ENCODE results near the gene TMEM94.
"Not testable (repeated sequence)": the region's sequence is repeated elsewhere in the genome, so short reads cannot be mapped to it uniquely, and the experiment has no call there.

Gene TMEM94

DNA sequence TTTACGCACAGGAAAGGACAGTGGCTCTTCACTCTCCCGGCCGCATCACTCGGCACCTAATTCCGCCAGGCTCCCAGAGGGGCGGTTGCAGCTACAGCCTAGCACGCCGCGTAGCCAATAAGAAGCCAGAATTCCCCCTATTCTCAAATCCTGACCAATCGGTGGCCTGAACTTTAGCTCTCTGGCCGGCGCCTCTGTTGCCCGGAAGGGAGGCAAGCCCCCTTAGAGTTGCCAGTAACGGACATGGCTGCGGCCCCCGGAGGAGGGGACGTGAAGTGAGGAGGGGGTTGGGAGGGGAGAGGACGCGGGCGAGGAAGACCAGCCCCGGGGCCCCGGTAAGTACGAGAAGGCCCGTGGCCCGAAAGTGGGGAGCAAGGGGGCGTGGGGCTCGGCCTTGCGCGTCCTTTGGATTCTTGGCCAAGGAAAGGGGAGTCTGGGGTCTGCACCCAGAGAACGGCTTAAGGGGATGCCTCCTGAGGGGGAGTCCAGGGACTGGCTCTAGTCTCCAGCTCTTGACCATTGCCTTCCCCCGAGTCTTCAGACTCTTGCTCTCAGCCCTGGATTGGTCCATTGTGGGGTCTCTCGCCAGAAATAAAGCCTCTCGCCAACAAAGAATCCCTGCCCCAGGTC lies at the start of gene TMEM94:
TSS of gene TMEM94 (plus strand) at position 219 of the 630 bp plus-strand sequence. CDS start 15,271 bp downstream, outside the sequence.
- DNase-seq = peak; percentile 92

DNA sequence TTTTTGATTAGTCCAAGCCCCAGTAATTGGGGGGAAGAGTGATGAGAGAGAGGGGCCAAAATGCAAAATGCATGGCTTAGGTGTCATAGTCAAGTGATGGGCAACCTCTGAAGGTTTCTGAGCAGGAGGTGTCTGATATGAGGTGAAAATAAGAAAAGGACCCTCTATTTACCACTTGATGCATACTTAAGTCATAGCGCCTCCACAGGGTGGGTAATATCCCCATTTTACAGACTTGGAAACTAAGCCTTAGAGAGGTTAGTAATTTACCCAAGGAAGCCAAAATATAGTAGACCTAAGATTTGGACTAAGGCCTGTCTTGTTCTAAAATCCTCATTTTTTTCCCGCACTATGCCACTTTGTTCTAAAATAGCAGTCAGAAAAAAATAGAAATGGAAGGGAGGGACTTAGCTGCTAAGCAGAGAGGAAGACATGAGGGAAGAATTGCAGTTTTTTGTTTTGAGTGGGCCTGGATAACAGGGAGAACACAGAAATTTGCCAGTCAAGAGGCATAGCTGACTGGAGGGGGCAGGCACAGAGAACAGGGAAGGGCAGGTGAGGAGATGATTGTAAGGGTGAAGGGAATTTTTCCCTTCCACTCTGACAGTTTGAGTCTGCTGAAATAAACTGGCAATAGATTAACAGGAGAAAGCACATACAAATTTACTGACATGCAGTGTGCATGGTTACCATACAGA lies 48.6 kb upstream of the TMEM94 start:
- no peak for DNase-seq

DNA sequence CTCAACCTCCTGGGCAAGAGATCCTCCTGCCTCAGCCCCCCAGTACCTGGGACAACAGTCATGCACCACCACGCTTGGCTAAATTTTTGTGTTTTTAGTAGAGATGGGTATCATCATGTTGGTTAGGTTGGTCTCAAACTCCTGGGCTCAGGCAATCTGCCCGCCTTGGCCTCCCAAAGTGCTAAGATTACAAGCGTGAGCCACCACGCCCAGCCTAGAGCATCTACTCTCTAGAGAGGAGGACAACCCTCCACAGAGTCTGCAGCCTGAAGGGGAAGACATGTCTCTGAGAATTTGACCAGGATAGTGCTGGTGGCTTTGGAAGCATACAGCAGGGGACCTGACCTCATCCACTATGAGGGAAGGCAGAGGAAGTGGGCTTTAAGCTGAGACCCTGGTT lies 46.3 kb upstream of the TMEM94 start:
- DNase-seq = no peak

DNA sequence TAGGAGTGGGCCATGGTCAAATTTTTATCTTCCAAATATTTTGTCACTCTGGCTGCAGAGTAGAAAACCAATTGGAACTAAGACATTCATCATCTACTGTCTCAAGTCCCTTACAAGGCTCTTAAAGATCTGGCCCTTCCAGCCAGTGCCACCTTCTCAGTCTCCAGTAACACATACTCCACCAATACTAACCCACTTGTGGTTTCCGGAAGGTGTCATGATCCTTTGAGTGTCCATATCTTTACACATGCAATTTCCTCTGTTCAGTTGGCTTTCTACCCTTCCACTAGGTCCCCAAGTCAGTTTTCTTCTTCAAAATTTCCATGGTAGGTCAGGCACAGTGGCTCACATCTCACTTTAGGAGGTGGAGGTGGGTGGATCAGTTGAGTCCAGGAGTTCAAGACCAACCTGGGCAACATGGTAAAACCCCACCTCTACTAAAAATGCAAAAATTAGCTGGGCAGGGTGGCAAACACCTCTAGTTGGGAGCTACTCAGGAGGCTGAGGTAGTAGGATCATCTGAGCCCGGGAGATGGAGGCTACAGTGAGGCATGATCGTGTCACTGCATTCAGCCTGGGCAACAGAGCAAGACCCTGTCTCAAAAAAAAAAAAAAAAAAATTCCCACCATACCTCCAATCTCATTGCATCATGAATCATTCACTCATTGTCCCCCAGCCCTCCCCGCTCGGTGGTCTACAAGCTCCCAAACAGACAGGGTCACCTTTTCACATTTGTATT lies 44.9 kb upstream of the TMEM94 start:
- DNase-seq = no peak

DNA sequence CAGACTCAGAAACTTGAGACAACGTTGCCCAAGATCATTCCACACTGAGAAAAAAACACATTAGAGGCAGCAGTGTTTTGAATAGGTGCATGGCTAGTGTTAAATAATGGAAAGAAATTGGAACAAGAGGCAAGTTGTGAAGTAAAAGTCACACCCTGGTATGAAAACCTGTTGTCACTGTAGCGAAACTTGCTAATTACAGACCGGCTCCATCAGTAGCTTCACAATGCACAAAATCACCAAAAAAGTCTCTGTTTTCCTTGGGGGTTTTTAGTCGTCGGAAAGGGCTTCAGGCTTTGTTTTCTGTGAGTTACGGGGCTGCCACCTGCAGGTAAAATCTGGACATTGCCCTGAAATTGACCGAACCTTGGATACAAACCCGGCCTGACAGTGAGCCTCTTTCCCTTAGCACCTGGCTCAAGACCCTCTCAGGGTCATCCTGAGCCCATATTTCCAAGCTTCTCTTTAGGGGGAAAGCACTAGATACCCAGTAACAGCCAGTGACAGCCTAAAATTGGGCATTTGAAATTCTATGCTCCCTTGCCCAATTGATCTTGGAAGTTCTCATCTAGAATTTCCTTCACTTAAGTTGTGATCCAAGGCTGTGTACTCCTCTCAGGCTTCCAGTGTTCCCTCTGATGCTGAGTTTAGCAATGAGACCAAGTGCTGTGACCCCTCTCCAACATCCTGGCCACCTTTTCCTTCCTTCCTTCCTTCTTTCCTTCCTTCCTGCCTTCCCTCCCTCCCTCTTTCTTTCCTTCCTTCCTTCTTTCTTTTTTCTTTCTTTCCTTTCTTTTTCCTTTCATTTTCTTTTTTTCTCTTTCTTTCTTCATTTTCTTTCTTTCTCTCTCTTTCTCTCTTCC lies 43.7 kb upstream of the TMEM94 start:
- DNase-seq = peak; percentile 89

DNA sequence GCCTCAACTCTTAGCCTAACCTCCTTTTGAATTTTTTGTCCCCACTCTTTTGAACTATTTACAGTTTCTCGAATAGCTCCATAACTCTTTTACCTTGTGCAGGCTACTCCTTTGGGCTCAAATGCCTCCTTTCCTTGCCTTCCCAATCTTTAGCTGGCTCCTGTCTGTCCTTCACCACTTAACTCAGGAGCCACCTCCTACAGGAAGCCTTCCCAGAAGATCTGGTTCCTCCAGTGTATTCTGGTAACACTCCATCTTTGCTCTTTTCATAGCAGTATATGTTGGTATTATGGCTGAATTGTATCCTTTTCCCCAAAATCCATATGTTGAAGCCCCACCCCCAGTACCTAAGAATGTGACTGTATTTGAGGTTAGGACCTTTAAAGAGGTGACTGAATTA lies 41.9 kb upstream of the TMEM94 start:
- no peak for DNase-seq

DNA sequence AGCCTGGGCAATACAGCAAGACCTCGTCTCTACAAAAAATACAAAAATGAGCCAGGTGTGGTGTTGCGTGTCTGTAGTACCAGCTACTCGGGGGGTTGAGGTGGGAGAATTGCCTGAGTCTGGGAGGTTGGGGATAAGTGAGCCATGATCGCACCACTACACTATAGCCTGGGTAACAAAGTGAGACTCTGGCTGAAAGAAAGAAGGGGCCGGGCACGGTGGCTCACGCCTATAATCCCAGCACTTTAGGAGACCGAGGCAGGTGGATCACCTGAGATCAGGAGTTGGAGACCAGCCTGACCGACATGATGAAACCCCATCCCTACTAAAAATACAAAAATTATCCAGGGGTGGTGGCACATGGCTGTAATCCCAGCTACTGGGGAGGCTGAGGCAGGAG lies 40.4 kb upstream of the TMEM94 start:
- no peak for DNase-seq

DNA sequence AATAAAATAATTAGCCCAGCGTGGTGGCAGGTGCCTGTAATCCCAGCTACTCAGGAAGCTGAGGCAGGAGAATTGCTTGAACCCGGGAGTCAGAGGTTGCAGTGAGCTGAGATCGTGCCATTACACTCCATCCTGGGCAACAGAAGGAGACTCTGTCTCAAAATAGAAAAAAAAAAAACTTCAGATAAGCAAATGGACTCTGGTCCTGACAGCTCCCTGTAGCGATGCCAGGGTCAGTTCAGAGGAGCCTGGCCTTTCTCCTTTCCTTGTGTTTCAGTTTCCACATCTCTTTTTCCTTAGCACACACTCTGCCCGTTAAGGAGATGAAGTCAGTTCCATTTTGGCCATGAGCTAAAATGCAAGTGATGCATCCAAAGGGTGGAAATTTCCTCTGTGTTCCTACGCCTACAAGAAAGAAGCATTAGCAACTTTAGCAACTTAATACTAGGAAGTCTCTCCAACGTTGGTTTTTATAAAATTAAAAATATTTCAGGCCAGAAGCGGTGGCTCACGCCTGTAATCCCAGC lies 39.3 kb upstream of the TMEM94 start:
- DNase-seq = no peak

DNA sequence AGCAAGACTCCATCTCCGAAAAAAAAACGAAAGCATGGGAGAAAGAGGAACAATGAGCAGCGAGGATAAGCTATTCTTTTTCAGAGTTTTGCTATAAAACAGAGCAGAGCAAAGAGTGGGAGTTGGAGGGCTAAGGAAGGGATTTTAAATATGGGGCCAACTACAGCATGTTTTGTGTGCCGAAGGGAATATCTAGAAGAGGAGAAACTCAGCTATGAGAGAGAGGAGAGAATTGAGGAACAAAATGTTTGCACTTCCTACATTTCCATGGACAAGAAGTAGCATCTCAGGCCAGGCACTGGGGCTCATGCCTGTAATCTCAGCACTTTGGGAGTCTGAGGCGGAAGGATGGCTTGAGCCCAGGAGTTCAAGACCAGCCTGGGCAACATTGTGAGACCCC lies 37.9 kb upstream of the TMEM94 start:
- no peak for DNase-seq

DNA sequence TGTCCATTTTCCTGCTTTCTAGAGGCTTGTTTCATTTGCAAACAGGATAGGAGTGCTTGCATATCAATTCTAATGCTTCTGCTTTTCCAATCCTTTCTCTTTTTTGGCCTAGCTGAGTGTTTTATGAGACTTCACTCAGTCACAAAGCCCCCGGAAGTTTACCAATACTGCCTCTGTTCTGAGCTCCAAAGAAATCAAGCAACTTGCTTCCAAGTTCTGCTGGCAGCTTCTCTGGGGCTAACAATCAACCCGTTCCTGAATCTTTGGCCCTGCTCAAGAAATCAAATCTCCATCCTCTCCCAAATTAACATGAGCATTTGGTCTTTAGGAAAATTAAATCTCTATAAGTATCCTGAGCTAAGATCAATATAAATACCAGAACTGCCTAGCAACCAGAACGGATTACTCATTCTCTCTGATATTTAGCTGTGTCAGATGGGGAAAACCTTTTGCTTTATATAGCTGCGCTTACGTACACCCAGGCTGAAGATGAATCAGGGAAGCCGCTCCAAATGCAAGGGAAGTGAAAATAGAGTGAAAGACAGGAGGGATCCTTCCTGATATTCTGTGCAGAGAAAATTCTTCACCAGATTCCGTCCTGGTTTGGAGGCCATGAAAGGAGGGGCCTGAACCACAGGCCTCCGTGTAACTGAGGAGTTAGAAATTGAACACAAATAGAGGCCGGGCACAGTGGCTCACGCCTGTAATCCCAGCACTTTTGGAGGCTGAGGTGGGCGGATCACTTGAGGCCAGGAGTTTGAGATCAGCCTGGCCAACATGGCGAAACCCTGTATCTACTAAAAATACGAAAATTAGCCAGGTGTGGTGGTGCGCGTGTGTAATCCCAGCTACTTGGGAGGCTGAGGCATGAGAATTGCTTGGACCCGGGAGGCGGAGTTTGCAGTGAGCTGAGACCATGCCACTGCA lies 27.6 kb upstream of the TMEM94 start:
- no peak for DNase-seq

DNA sequence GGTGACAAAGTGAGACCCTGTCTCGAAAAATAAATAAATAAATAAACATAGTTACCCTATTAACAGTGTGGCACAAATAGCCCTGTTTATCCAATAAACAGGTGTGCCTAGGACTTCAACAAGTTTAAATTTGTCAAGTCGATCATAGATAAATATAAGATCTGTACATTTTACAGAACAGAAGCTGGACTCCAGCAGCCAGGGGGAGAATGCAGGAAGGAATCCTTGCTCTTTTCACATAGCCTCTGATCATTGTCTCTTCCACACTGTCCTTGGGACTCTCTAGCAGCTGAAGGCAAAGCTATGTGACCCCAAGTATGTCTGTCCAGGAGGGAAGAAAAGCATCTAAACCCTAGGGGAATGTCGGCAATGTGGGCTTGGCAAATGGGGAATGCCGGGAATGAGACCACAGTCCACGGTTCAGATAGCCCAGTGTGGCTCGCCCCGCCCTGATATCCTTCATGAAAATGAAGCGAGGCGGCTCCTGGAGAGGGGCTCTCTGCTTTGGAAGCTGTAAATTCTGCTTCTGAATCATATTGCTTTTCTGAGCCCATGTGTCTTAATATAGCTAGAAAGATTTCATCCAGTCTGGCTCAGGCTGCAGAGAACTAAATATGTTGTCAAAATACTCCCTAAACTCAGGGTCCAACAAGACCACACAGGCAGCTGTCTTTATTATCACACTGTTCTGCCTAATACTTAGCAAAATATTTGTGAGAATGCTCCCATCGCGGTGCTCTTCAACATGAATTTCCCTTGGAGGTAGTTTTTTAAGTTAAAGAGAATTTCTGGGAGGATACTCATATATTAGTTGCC lies 26.1 kb upstream of the TMEM94 start:
- no peak for DNase-seq

DNA sequence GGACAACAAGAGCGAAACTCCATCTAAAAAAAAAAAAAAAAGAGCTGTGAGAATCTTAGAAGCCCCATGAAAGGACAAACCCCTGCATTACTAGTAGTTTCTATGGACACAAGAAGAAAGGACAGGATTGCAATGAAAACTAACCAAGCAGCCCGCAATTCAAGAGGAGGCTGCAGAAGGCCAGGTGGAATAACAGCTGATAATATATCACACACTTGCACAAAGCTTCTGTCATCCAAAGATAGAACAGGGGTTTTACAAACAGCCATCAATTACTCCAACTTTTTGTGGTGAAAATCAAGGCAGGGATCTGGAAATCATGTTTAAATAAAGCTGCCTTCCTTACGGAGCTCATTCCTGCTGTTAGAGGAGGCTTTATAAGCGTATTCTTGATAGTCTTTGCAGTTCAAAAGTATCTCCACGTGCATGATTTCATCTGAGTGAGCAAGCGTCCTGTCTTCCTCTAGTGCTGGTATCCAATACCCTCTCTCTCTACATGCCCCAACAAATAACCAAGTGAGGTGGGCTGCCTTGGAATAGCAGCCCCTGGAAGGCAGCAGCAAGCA lies 23.1 kb upstream of the TMEM94 start:
- DNase-seq = no peak

DNA sequence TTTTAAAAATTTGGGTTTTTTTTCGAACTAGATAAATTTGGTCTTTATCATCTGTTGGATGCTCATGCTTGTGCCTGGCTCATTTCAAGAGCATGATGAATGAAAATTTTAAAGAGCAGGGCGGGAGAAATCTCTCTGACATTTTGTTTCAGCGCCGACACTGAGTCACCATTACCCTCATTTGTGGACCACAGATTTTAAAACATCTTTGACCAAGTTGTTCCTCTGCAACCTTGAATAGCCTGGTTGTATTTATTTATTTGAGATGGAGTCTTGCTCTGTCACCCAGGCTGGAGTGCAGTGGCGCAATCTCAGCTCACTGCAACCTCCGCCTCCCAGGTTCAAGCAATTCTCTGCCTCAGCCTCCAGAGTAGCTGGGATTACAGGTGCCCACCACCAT lies 22.0 kb upstream of the TMEM94 start:
- not testable (repeated sequence) for DNase-seq

DNA sequence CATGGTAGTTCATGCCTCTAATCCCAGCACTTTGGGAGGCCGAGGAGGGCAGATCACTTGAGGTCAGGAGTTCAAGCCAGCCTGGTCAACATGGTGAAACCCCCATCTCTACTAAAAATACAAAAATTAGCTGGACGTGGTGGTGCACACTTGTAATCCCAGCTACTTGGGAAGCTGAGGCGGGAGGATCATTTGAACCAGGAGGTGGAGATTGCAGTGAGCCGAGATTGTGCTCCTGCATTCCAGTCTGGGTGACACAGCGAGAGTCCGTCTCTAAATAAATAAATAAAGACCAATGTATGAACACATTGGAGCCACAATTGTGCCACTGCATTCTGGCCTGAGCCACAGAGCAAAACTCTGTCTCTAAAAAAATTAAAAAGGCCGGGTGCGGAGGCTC lies 19.0 kb upstream of the TMEM94 start:
- not testable (repeated sequence) for DNase-seq

DNA sequence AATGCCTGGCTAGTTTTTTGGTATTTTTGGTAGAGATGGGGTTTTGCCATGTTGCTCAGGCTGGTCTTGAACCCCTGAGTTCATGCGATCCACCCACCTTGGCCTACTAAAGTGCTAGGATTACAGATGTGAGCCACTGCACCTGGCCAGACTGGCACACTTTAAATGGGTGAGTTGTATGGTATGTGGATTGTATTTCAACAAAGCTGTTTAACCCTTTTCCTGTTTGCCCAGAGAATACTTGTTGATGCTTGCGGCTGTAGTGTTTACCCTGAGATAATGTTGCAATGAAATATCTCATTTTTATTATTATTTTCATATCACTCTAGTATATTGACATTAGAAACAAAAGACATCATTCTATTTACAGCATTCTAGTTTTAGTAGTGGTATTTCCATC lies 17.1 kb upstream of the TMEM94 start:
- no peak for DNase-seq

DNA sequence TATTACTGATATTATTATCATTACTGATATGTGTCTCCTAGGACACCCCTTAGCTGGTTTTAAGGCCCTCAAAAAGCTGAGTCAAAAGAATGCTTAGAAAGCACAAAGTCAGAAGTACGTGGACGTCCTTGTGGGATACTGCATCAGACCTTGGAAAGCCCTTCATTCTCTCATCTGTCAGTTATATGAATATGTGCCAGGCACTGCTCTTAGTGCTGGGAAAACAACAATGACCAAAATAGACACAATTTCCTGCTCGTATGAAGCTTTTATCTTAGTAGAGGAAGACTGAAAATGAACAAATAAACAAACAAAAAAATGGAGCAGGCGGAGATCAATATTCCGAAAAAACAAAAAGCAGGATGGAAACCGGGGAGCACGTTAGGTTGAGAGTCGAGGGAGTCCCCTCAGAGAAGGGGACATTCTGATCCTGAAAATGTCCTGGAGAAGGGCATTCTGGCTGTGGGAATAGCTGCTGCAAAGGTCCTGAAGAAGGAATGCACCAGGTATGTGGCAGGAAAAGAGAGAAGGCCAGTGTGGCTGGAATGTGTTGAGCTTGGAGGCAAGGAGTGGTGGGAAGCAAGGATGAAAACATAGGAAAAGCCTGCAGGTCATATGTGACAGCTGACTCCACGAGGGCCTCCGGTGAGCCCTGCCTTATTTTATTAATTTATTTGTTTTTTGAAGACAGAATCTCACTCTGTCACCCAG lies 15.5 kb upstream of the TMEM94 start:
- no peak for DNase-seq

DNA sequence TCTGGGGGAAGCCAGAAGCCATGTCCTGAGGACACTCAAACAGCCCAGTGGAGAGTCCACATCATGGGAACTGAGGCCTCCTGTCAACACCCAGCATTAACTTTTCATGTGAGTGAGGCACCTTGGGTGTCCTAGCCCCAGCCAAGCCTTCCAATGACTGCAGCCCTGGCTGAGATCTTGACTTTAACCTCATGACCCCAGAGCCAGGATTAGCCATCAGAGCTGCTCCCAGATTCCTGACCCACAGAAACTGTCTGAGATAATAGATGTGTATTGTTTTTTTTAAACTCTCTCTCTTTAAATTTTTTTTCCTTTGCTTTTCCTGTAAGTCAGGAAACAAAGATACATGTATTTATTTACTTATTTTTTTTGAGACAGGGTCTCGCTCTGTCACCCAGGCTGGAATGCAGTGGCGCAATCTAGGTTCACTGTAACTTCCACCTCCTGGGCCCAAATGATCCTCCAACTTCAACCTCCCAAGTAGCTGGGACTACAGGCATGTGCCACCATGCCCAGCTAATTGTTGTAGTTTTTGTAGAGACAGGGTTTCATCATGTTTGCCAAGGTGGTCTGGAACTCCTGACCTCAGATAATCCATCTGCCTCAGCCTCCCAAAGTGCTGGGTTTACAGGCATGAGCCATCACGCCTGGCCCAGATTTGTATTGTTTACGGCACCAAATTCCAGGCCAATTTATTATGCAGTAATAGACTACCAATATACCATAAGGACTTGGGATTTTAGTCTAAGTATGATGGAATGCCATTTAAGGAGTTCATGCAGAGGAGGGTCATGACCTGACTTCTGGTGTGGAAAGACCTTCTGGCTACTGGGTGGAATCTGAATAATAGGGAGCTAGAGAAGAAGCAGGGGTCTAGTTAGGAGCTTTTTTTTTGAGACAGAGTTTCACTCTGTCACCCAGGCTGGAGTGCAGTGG lies 14.0 kb upstream of the TMEM94 start:
- no peak for DNase-seq

DNA sequence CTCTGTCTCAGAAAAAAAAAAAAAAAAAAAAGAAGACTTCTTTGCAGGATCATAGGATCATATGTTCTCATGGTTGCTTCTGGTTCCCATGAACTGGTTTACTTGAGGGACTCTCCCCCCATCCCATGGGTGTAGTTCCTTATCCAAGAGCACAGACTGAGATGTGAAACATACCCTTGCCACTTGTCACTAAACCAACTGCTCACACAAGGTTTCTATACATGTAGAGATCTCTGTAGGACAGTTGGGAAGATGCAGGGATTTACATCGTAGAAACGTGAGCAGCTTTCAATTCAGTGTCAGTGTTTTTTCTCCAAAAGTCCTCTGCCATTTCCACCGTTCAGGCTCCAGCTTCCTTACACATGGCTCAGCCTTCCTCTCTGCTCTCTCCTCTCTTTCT lies 11.1 kb upstream of the TMEM94 start:
- DNase-seq = no peak

DNA sequence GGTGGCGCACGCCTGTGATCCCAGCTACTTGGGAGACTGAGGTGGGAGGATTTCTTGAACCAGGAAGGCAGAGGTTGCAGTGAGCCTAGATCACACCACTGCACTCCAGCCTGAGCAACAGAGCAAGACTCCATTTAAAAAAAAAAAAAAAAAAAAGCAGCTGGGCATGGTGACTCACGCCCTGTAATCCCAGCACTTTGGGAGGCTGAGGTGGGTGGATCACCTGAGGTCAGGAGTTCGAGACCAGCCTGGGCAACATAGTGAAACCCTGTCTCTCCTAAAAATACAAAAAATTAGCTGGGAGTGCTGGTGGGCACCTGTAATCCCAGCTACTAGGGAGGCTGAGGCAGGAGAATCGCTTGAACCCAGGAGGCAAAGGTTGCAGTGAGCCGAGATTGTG lies 10.5 kb upstream of the TMEM94 start:
- not testable (repeated sequence) for DNase-seq
